Central memory CD8-positive, alpha-beta T cell (primary cell): ENCODE results near the gene DAZ1.
"Not testable (repeated sequence)": the region's sequence is repeated elsewhere in the genome, so short reads cannot be mapped to it uniquely, and the experiment has no call there.

Source experiments
- ATAC-seq: fragments of 150-1000 bp; cut with Tn5 transposase; replicated peaks from 2 replicates; pipeline ENCODE4 v1.10.0; 2022; ENCODE audit warnings: mild to moderate bottlenecking, moderate FRiP score, moderate number of reproducible peaks; ENCODE audit not compliant: poor library complexity, severe bottlenecking; ENCODE audit errors: extremely low read depth
- DNase-seq, 2 donors: peaks; one replicate each; pipeline ENCODE4 v3.0.0; 2021; ENCODE audit warnings: low spot score in 2 of 2
- H3K27ac Mint-ChIP-seq: one replicate; pipeline ENCODE4 v1.8.0; 2022; ENCODE audit warnings: low read depth, mild to moderate bottlenecking, moderate library complexity, mixed read lengths
- H3K27me3 Mint-ChIP-seq: one replicate; pipeline ENCODE4 v1.8.0; 2022; ENCODE audit warnings: mixed read lengths
- H3K36me3 Mint-ChIP-seq: one replicate; pipeline ENCODE4 v1.8.0; 2022; ENCODE audit warnings: mild to moderate bottlenecking, moderate library complexity, mixed read lengths; ENCODE audit not compliant: insufficient read depth
- H3K4me1 Mint-ChIP-seq: one replicate; pipeline ENCODE4 v1.8.0; 2022; ENCODE audit warnings: mixed read lengths
- H3K4me3 Mint-ChIP-seq: one replicate; pipeline ENCODE4 v1.8.0; 2022; ENCODE audit warnings: mild to moderate bottlenecking, moderate library complexity, mixed read lengths
- H3K9me3 Mint-ChIP-seq: one replicate; pipeline ENCODE4 v1.8.0; 2022; ENCODE audit warnings: mixed read lengths

The DAZ1 gene

GRCh38 chrY:23198908-23199307 lies at the start of gene DAZ1:
Gene DAZ1 (minus strand): TSS chrY:23199008. CDS start chrY:23198800, 208 bp downstream.
- not testable (repeated sequence) for ATAC-seq, H3K4me1 Mint-ChIP-seq, H3K36me3 Mint-ChIP-seq, DNase-seq, H3K27me3 Mint-ChIP-seq, H3K4me3 Mint-ChIP-seq, H3K9me3 Mint-ChIP-seq, H3K27ac Mint-ChIP-seq

DNA sequence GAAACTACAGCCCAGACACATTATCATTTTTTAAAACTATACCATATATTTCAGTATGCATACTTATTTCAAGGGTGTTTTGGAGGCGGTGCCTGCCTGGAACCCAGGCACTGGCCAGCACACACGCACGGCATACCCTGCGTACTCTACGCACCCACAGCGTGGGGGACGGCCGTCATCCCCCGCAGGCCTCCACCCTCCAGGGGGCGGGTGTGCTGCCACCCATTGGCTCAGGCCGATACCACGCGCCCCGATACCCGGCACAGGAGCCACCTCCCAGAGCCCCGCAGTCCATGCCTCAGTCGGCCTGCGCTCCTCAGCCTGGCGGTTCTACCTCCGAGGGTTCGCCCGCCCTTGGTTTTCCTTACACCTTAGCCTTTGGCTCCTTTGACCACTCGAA lies 20.4 kb upstream of the DAZ1 start, which contains the start of gene DAZ2:
Gene DAZ2, plus strand, starts transcription at position 301 of the 400 bp plus-strand sequence. CDS start 208 bp downstream, outside the sequence.
- DNase-seq, H3K27ac Mint-ChIP-seq, H3K4me1 Mint-ChIP-seq, H3K4me3 Mint-ChIP-seq, H3K9me3 Mint-ChIP-seq, H3K36me3 Mint-ChIP-seq, H3K27me3 Mint-ChIP-seq: not testable (repeated sequence)
- ATAC-seq, result peak; percentile 16

DNA sequence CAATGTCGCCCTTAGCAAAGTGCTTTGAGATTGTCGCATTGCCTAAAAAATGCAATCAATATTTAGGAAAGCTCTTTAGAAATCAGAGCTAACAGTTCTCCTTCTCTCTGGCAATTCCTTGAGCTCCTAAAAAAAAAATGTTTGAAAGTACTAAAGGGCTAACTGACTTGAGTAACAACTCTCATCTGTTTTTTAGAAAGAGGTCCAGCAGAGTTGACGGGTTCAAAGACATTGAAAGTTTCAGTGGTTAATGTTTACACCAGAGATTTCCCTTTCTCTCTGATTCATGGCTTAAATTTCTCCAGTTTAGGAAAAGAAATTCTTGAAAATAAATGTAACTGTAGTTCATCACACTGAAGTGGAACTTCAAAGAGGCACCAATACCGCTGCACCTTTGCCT lies 11.9 kb upstream of the DAZ1 start:
- ATAC-seq, H3K9me3 Mint-ChIP-seq, H3K27ac Mint-ChIP-seq, H3K4me1 Mint-ChIP-seq, H3K27me3 Mint-ChIP-seq, H3K4me3 Mint-ChIP-seq, H3K36me3 Mint-ChIP-seq, DNase-seq: not testable (repeated sequence)

DNA sequence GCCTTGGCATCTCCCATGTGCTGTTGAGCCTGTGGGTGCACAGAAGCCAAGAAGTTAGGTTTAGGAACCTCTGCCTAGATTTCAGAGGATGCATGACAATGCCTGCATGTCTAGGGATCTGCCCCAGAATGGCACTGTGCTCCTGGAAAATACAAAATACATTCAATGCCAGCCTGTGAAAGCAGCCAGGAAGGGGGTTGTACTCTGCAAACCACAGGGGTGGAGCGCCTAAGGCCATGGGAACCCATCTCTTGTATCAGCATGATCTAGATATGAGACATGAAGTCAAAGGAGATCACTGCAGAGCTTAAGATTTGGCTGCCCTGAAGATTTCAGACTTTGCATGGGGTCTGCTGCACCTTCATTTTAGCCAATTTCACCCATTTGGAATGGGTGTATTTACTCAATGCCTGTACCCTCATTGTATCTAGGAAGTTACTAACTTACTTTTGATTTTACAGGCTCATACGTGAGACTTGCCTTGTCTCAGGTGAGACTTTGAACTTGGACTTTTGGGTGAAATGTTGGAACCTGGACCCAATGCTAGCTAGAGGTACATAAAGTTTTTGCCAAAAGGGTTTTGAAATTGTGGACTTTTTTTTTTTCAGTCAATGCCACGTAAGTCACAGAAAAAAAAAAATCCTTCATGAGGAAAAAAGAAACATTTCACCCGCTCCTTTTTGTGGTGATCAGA lies 11.1 kb upstream of the DAZ1 start:
- H3K27ac Mint-ChIP-seq, DNase-seq, H3K4me3 Mint-ChIP-seq, H3K4me1 Mint-ChIP-seq, H3K36me3 Mint-ChIP-seq, H3K27me3 Mint-ChIP-seq, H3K9me3 Mint-ChIP-seq, ATAC-seq: not testable (repeated sequence)

DNA sequence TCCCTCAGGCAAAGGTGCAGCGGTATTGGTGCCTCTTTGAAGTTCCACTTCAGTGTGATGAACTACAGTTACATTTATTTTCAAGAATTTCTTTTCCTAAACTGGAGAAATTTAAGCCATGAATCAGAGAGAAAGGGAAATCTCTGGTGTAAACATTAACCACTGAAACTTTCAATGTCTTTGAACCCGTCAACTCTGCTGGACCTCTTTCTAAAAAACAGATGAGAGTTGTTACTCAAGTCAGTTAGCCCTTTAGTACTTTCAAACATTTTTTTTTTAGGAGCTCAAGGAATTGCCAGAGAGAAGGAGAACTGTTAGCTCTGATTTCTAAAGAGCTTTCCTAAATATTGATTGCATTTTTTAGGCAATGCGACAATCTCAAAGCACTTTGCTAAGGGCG lies 8.6 kb upstream of the DAZ1 start:
- H3K27me3 Mint-ChIP-seq, H3K36me3 Mint-ChIP-seq, H3K4me1 Mint-ChIP-seq, DNase-seq, H3K9me3 Mint-ChIP-seq, H3K27ac Mint-ChIP-seq, ATAC-seq, H3K4me3 Mint-ChIP-seq: not testable (repeated sequence)
